ENCODE results near the gene C4BPB.

The C4BPB gene

DNA sequence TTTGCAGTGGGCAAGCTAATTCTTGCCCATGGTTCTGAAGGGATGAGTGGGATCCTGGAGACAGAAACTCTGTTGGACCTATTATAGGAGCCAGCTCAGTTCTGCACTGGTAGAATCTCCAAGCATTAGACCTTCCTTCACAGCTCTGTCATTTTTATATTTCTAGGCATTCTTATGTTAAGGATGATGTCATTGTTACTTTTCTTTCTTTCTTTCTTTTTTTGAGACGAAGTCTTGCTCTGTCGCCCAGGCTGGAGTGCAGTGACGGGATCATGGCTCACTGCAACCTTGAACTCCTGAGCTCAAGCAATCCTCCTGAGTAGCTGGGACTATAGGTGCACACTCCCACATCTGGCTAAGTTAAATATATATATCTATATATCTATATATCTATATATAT, 28.1 kb upstream of the C4BPB start:
- no peak for DNase-seq

DNA sequence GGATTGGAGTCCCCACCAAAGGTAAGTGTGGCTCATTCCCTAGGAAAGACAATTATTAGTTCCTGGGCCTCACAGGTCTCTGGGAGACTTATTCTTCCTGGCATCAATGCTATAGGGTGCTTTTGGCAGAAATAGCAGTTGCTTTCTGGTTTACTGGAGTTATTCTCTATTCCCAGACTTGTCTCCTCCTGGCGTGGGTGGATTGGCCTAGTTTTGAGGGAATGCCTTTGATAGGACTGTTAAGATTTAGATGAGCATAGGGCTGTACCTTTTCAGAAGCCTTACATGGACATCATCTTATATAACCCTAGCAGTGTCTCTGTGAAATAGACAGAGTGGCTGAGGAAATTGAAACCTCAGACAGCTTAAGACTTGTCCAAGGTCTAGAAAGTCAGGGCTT, 26.6 kb upstream of the C4BPB start:
- no peak for DNase-seq

DNA sequence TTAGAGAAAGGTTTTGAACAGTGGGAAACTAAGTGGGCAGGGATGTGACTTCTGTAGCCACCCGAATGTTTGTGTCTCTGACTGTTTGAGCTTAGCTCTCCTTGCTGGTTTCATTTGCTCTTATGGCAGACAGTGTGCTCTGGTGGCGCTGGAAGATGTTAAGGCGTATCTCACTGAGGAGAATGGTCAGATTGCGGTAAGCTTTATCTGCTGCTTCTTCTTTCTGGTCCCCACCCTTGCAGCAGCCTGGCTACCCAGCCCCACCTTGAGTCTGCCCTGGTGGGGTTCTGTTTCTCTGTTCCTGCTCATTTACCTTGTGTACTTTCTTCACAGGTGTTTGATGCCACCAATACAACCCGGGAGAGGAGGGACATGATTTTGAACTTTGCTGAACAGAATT, 25.6 kb upstream of the C4BPB start:
- DNase-seq = no peak

DNA sequence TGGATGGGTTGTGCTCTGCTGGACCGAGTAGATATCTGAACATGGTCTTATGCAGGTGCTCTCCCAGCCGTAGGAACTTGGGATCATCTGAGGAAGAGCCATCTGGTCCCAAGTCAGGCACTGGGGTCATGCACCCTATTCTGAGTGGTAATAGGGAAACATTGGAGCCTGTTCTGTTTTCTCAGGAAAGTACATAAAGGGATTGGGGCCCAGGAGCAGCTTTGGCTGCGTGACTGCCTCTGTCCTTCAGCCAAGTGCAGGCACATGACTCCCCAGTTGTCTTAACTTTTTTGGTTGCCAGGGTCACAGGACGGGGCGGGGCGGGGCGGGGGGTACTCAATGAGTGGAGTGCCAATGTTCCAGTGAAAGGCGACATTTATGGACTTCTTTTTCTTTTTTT, 24.1 kb upstream of the C4BPB start:
- DNase-seq = no peak

- no peak for DNase-seq
These were observed 21.5 kb upstream of the C4BPB start for GRCh38 chr1:207067185-207067584.

GRCh38 chr1:207067665-207068064, 21.0 kb upstream of the C4BPB start:
- no peak for DNase-seq

- no peak for DNase-seq
These were observed 19.6 kb upstream of the C4BPB start for GRCh38 chr1:207069061-207069460.

DNA sequence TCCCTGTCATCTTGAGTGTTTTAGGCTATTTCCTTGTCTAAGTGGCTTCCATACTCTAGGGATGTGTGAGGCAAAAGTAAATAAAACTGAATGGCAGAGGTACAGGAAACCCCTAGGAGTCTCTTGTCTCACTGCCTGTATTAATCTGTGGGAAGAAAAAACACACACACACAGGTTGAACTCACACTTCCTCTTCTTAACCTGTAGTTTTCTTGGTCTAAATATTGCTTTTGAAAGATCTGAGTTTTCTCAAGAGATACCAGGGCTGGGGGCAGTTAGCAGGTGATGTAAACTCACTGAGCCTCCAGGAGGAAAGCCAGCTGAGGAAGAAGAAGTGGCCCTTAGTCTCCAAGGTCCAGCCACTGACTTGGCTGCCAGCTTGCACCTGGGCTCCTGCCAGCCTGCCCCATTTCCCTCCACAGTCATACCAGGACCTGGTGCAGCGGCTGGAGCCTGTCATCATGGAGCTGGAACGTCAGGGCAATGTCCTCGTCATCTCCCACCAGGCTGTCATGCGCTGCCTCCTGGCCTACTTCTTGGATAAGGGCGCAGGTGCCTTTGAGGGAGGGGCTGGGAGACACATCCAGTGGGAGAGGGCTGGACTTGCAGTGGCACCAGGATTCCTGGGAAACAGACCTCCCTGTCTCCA, 18.7 kb upstream of the C4BPB start:
- DNase-seq = no peak

DNA sequence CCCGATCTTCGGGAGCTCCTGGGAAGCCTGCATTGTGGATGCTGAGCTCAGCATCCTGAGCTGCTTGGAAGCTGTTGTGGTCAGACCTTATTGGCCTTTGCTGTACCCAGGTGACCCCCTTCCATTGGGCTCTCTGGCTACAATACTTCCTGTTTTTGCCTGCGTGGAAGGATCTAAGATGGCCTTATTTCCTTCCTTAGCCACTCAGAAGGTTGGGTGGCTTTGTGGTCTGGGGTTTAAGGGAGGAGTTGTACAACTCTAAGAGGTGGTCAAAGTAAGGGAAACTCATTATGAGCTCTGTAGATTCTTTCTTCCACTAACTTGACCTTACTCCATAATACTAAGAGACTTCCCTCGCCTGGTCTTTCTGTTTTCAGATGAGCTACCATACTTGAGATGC, 17.8 kb upstream of the C4BPB start:
- DNase-seq = peak; percentile 25

GRCh38 chr1:207071426-207071825, 17.2 kb upstream of the C4BPB start:
- DNase-seq = no peak

GRCh38 chr1:207072233-207072632, 16.4 kb upstream of the C4BPB start:
- no peak for DNase-seq

- no peak for DNase-seq
These were observed 14.5 kb upstream of the C4BPB start for GRCh38 chr1:207073906-207074820.

DNA sequence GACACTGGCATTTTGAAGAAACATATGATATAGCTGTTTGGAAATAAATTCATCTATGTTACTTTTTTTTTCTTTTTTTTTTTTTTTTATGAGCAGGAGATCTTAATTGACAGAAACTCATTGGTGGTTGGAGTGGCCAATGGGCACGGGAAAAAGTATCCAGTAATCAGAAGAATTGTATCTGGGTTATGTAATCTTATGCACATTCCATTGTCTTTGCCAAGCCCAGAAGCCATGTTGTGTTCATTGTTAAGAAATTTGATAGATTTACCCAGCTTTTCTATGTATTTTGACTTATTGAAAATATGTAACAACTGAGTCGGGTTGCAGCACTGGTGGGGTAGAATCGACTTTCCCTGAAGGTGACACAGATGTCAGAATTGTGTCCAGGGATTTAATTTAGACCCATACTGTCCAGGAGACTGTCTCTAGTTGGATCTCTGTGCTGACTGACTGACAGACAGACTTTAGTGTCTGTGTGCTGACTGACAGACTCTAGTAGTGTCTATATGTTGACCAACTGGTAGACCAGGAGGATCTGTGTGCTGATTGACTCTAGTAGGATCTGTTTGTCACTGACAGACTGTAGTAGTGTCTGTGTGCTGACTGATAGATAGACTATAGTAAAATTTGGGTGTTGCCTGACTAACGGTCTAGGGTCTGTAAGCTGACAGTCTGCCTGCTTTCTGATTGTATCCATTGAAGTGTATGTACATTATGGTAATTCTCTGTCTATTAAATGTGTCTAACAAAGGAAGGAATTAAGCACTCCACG, 12.3 kb upstream of the C4BPB start:
- DNase-seq = peak; percentile 87

GRCh38 chr1:207077012-207077411, 11.6 kb upstream of the C4BPB start:
- DNase-seq = no peak

DNA sequence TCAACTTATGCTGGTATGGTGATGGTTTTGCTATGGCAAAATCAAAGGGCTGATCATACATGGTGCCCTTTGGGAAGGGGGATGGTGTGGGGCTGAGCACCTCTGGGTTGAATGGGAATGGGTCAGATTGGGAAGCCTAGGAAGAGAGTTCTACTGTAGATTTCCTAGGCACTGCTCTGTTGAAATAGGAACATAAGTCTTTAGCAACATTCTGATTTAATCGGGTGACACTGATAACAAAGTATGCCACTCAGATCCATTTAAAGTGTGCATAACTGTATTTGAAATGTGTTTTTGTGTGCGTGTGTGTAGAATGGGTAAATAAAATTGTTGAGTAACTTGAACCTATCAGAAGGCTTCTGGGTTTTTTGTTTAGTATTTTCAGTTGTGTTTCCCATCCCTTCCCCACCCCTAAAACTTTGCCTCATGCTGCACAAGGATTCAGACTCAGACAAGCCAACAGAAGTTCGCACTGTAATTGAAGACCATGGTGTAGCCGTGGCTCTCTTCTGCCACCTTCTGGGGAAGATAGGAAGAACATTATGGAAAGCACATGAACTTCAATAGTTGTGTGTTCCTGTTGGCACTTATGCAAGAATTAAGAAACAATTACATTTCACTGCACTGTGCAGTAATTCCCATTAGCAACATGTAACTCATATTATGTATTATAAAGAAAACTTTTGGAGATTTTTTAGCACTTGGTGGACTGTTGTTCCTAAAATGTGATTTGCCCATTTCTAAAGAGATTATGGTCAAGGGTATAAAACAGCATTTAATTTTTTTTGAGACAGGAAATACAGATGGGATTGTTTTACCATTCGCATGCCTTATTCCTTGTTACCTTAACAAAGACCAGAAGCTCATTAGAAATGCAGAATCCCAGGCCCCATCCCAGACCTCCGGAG, 10.9 kb upstream of the C4BPB start:
- peak; percentile 90 for DNase-seq

DNA sequence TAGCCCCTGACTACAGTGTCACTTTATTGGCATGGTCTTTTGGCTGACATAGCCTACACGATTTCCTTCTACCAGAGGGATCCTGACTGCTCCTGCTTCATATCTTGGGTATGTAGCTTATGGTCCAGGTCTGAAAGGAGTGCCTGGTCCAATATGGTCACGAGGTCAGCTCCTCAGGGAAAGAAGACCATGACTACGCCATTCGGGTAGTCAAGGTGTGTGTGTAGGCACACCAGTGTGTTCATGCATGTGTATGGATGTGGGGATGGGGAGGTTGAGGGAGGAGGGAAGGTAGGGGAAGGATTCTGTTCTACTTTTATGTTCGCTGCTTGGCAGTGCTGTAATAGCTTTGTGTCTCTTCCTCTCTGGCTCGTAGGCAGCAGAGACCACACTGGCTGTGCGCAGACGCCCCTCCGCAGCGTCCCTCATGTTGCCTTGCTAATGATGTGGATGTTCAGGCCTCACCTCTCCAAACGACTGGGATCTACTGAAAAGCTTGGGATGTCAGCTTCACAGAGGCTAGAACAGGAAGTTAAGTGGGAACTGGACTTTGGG, 10.0 kb upstream of the C4BPB start:
- DNase-seq = no peak

DNA sequence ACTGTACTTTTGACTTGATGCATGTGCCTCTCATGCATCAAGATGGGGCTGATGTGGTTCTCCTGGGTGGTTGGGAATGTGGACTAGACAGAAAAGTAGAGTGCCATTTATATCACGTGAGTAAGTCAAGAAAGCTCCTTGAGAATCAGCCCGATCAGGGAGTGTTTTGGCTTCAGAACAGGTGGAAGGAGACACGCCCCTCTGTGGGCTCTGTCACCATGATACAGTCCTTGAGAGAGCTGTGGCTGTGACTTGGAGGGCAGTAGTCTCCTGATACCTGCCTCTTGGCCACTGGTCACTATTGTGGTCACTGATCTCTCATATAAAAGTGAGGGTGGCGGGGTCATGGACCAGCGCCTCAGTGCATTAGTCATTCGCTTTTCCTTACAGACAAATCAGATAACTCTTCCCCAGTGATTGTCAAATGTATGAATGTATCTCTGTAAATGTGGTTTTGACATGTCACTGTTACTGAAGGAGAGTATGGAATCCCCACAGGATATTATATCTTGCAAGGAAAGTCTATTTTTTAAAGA, 8.9 kb upstream of the C4BPB start:
- DNase-seq = no peak

DNA sequence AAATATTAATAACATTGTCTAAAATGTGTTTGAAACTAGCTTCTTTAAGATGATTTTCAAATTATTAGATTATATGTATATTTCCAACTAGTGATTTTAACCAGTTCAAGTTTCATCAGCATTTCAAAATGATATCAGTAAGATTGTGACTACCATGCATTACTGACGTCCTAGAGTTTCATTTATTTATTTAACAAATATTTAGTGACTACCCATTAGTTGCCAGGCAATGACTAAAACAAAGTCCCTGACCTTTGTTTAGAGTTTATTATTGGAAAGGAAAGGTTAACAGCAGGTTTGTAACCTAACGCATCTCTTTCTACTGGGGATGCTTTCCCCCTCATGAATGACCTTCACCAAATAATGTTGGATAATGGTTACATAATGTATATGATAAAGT, 7.6 kb upstream of the C4BPB start:
- DNase-seq = no peak

- DNase-seq = no peak
These were observed 6.9 kb upstream of the C4BPB start for GRCh38 chr1:207081806-207082205.

DNA sequence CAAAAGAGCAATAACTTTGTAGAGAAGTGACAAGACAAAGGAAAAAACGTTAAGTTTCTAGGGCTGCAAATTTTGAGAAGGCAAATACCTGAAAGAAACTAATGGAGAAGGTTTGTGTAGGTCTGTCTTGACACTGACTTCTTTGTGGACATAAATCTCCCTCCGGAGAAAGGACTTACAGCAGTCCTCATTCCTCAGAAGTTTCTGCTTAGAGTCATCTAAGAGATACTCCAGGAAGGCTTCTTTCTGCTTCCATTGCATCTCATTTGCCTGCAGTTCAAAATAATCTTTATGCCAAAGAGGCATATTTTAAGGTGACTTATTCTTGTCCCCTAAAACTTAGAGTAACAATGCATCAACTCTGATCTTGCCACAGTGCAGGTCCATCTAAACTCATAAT, 4.4 kb upstream of the C4BPB start:
- DNase-seq = no peak

DNA sequence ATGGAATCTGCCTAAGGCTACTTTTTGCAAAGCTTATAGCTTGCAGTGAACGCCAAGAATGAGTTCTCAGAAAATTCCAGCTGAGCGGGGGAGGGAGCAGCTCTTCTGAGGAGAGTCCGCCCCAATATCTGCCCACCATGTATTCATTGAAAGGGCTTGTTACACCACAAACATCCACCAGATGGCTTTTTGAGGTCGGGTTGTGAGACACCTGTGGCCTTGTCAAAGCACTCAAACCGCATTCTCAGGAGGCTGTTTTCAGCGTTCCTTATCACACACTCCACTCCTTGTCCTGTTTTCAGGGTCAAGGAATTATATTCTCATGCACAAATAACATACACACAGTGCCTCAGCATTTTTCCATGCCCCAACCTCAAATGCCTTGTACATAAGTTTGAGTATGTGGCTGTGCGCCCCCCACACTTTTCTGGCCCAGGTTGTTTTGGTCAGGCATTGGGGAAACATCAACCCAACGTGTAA, 3.9 kb upstream of the C4BPB start:
- peak; percentile 91 for DNase-seq

- no peak for DNase-seq
These were observed 2.8 kb upstream of the C4BPB start for GRCh38 chr1:207085887-207086286.

Measured in hematopoietic multipotent progenitor cell treated with erythropoietin and hydrocortisone succinate and interleukin-3 and kit ligand, for 8 days (in vitro differentiated cells).